Hepatocyte (in vitro differentiated cells): ENCODE data around the gene SORCS2.

Experiments used
- EZH2phosphoT487 ChIP-seq: fragments of 200-600 bp; sonication (generic); IDR thresholded peaks from one replicate; pipeline ENCODE4 v1.6.1; 2018; ENCODE audit warnings: antibody characterized with exemption, mild to moderate bottlenecking, low read depth, moderate library complexity; ENCODE audit not compliant: unreplicated experiment, severe bottlenecking
- TF ChIP-seq, protein P1 (sequence below): fragments of 200-600 bp; sonication (generic); IDR thresholded peaks from 2 replicates; pipeline ENCODE4 v1.5.1; 2016; ENCODE audit warnings: antibody characterized with exemption, mild to moderate bottlenecking; ENCODE audit not compliant: poor library complexity

DNA sequence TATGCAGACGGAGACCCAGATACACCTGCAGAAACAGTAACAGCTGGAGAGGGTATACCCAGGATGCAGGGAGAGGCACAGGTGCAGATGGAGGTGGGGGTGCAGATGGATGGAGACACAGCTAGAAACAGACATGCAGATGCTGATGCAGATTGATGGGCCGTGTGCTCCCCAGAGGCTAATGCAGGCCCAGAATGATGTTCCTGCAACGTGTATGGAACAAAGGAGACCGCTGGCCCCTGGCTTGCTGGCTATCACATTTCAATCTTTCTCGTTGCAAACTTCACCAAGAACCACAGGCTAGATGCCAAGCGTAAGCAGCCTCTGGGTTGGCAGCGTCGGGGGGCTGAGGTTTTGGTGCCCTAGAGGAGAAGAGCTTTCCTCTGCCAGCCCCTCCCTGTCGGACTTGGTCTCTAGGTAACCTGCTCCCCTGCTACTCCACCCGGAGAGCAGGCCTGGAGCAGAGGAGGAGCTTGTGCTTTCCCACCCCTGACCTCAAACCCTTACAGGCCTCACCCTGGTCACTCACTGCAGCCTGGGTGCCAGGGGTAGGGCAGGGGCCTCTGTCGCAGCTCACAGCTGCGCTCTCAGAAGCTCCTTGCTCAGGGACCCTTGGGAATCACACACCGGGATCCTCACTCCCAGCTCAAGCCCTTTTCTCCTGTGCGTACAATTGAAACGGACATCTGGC, 311.4 kb downstream of the SORCS2 start:
- TF ChIP-seq, protein P1, sequence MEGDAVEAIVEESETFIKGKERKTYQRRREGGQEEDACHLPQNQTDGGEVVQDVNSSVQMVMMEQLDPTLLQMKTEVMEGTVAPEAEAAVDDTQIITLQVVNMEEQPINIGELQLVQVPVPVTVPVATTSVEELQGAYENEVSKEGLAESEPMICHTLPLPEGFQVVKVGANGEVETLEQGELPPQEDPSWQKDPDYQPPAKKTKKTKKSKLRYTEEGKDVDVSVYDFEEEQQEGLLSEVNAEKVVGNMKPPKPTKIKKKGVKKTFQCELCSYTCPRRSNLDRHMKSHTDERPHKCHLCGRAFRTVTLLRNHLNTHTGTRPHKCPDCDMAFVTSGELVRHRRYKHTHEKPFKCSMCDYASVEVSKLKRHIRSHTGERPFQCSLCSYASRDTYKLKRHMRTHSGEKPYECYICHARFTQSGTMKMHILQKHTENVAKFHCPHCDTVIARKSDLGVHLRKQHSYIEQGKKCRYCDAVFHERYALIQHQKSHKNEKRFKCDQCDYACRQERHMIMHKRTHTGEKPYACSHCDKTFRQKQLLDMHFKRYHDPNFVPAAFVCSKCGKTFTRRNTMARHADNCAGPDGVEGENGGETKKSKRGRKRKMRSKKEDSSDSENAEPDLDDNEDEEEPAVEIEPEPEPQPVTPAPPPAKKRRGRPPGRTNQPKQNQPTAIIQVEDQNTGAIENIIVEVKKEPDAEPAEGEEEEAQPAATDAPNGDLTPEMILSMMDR = no peak
- TF ChIP-seq EZH2phosphoT487 = no peak
